ENCODE measurements around the gene SHH.

GRCh38 chr7:155795401-155795800 lies 16.9 kb downstream of the SHH start:
- TF ChIP-seq PATZ1 (CRISPR knock-in tag; IDR thresholded peaks at IDR 0.05; ENCODE audit: borderline replicate concordance) (no peak), ZNF8 (CRISPR knock-in tag; IDR thresholded peaks at IDR 0.05) (no peak), TCF4 (CRISPR knock-in tag; IDR thresholded peaks at IDR 0.05; ENCODE audit: borderline replicate concordance) (no peak), TOX (CRISPR knock-in tag; IDR thresholded peaks at IDR 0.05; ENCODE audit: borderline replicate concordance) (no peak), CSRNP3 (CRISPR knock-in tag; IDR thresholded peaks at IDR 0.05) (no peak), ARNTL (CRISPR knock-in tag; IDR thresholded peaks at IDR 0.05; ENCODE audit: borderline replicate concordance, low read depth) (no peak)

All from SK-N-SH treated with all-trans-retinoic acid at 6 μM for 48 hours (cell line).